ENCODE results near the gene B4GALT6.
"Not testable (repeated sequence)": the region's sequence is repeated elsewhere in the genome, so short reads cannot be mapped to it uniquely, and the experiment has no call there.

Gene B4GALT6

DNA sequence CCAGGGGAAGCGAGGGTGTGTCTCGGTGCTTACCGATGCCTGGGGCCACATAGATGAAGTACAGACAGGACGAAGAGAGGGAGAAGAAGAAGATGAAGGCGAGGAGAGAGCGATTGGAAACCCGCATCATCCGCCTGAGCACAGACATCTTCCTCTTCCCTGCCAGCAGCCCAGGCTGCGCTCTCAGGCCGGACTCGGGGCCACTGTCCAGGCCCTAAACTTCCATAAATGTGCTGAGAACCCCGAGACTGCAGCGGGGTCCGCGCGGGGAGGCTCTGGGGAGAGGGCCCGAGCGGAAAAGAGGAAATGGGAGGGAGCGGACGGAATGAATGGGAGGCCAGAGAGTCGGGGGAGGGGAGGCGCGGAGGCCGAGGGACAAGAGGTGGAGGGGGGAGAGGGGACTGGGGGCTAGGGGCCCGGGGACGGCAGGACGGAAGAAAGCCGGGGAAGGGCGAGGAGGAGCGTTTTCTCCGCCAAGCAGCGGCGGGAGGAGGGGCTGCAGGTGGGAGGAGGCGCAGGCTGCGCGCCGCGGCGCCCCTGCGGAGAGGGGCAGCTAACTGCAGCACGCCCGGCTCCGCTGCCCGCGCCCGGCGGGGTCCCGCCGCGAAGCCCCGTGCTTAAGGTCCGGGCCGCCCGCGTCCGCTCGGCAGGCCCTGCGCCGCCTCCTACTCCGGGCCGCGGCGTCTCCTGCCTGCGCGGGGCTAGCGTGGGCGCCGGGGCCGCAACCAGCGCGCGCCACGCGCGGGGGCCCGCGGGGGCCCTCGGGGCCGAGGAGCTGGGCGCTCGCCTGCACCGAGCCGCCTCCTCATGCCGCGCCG is at the start of gene B4GALT6:
B4GALT6 (minus strand) TSS at position 303 of the 818 bp plus-strand sequence; CDS start at position 148, 155 bp downstream.
- peak in 8 of 14 donors; percentile 8 to 63 (median 40) for DNase-seq

- no peak for DNase-seq
Observed at GRCh38 chr18:31731628-31732027, 47.2 kb upstream of the B4GALT6 start.

GRCh38 chr18:31729196-31729595 is 44.8 kb upstream of the B4GALT6 start:
- not testable (repeated sequence) for DNase-seq

- peak in 7 of 14 donors; percentile 9 to 45 (median 31) for DNase-seq
Observed at GRCh38 chr18:31723990-31724711, 39.8 kb upstream of the B4GALT6 start.

DNA sequence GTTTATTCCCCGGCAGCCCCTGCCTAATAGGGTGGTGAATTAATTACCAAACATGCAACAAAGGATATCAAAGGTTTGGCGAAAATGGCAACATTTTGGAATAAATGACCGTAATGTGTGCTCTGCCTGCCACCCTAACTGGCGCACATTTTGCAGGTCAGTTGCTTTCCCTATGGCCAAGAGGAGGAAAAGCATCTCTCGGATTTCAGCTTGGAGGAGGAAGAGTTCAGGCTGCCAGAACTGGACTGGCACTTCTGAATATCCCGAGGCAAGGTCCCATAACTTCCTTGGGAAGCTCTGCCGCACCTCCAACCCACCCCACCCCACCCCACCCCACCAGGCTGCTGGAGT is 39.2 kb upstream of the B4GALT6 start:
- DNase-seq = peak in 2 of 14 donors; percentile 21 to 35

DNA sequence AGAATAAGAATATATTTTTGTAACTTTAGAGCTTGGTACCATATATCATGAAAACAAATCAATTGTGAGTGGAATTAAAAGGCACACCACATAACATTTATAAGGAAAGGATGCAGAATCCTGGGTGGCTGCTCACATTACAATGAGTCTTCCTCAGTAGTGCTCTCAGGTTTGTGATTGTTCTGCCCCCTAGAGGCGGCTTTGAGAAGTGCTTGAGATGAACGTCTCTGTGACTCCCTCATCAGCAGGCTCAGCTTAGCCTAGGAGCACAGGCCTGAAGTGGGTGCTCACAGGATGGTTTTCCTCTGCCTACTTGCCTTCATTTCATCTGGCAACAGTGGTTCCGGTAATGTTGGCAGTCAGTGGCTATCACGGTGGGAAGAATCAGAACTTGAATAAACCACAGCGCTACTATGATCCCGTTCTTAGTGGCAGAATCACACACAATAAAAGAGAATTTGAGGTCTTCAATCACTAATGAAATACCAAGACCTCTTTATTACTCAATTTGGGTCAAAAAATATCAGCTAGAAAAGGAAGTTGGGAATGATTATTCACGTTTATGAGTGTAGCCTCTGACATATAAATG is 38.1 kb upstream of the B4GALT6 start:
- peak in 11 of 14 donors; percentile 23 to 76 (median 64) for DNase-seq

GRCh38 chr18:31721601-31722000 is 37.2 kb upstream of the B4GALT6 start:
- no peak for DNase-seq

DNA sequence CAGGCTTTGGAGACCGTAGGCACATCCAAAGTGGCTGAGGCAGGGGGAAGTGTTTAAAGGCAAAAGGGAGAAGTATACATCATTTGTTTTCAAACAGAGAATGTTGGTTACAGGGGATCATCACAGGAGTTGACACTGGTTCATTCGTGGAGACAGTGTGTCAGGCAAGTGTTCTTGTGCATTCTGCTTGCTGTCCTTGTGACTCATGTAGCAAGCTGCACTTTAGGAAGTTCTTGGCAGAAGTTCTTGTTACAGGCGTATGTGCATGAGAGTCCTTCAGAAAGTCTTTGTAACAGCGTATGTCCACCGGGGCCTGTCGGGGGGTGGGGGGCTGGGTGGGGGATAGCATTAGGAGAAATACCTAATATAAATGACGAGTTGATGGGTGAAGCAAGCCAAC is 36.5 kb upstream of the B4GALT6 start:
- no peak for DNase-seq

GRCh38 chr18:31719363-31720006 is 35.1 kb upstream of the B4GALT6 start:
- DNase-seq = no peak

GRCh38 chr18:31718386-31718785 is 34.0 kb upstream of the B4GALT6 start:
- no peak for DNase-seq

- DNase-seq = no peak
Observed at GRCh38 chr18:31716362-31716761, 32.0 kb upstream of the B4GALT6 start.

DNA sequence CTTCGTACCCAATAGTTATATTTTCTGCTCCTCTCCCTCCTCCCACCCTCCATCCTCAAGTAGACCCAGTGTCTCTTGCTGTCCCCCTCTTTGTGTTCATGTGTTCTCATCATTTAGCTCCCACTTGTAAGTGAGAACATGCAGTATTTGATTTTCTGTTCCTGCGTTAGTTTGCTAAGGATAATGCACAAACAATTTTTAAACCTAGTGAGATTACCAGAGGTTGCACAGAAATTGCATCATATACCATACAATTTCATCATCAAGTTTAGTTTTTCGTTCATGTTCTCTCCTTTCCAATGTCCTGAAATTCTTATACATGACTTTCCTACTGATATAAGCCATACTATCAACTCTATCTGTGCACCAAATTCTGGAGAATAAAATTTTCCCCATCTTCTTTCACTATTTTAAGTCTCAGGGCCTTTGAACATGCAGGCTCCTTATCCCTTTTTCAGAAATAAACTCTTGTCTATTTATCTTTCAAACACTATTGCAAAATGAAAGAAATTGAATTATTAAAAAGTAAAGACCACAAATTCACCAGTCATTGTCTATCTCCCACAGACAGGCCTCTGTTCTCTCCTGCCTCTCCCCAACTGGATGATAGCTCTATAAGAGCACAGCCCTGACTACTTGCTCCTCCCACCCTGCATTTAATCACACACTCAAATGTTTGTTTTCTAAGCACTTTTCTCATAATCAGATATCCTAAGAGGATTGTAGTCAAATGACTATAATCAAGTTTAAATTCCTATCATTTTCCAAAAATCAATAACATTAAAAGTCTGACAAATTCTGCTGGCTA is 27.2 kb upstream of the B4GALT6 start:
- no peak for DNase-seq

DNA sequence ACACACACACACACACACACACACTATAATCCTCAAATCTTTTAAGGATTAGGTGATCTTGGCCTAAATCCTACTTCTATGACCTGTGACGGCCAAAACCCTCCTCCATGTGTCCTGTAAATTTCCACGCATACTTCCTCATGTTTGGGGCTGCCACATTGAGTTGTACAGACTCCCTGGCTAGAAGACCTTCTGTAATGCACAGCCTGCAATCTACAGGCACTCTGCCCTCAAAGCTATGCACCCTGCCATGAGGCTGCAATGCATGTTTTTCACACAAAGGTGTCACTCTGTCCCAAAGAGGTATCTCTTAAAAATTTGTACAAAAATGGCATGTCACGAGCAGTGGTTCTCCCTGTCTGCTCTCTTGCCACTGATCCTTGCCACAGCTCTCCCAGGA is 26.4 kb upstream of the B4GALT6 start:
- peak in 1 of 14 donors; percentile 44 for DNase-seq

GRCh38 chr18:31707815-31708214 is 23.4 kb upstream of the B4GALT6 start:
- DNase-seq = no peak

DNA sequence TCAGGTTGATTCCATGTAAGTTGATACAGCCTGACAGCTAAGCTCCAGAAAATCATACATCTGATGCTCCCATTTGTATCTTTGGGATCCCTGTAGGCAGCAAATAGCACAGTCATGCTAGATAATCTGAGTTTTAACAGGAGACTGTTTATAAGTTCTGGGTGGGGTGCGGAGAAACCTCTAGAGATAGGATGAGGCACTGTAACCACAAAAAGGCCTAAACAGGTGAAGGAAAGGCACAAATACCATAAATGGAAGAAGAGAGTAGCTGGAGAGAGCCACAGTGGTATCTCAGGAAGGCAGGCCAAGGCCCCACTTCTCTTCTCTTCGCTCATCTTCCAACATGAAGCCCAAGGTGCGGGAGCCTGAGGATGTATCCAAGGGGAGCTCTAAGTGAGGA is 18.1 kb upstream of the B4GALT6 start:
- no peak for DNase-seq

DNA sequence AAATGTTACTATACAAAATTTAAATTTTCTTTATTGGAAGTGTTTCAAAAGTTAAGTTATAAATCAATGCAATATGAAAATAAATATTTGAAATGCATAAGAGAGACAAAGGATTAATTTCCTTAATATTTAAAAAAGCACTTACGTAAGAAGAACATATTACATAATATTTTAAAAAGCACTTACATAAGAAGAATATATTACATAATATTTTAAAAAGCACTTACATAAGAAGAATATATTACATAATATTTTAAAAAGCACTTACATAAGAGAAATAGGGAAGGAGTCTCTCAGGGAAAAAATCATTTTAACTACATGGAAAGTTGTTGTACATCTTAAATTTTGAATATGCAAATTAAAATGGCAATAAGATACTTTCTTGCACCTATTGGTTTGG is 17.4 kb upstream of the B4GALT6 start:
- DNase-seq = no peak

GRCh38 chr18:31700990-31701389 is 16.6 kb upstream of the B4GALT6 start:
- DNase-seq = no peak

- no peak for DNase-seq
Observed at GRCh38 chr18:31697351-31698298, 13.2 kb upstream of the B4GALT6 start.

DNA sequence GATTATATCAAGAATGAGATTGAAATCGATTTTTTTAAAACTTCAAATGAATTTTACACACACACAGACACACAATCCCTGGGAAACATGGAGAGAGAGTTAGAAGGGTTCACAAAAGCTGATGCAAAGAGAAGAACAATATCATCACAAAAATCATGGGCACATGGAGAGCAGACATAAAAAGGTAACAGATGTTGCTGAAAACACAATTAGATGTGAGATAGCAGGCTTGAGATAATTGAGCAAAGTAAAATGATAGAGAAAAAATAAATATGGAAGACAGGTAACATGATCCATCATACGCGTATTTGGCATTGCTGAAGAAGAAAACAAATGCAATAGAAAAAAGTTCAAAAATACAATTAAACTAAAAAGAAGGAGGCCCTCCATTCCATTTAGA is 11.6 kb upstream of the B4GALT6 start:
- DNase-seq = no peak

- no peak for DNase-seq
Observed at GRCh38 chr18:31694297-31694696, 9.9 kb upstream of the B4GALT6 start.

DNA sequence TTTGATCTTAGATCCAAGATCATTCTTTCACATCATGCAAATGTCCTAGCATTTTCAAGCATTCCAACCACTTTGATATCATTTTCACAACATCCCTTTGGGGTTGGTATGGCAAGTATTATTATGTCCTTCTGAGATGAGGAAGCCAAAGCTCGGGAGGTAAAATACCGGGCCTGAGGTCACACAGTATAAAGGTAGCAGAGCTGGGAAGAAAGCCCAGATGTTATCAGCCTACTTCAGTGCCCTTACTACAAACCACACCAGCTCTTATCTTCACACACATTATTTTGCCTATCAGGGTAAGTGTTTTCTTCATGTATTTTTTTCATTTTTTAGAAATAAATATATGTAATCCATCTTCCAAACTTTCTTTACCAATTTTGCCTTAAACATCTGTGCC is 4.2 kb upstream of the B4GALT6 start:
- no peak for DNase-seq
